ENCODE measurements around the gene DUSP5.

GRCh38 chr10:110455446-110455845, 42.3 kb upstream of the DUSP5 start:
- TF ChIP-seq CTCF (IDR thresholded peaks at IDR 0.05) (no peak), POLR2A (IDR thresholded peaks at IDR 0.05) (no peak)

Data from uterus (tissue), 2 donors.